ENCODE results near the gene OSBPL6. TPM values are rescaled to one million over a fixed set of nuclear protein-coding genes. Genes with fewer than 3 reads are reported as not detected.
A peak's percentile ranks its signal among the peaks of the same experiment; 100 is the strongest.

Gene OSBPL6
- total and polyA plus RNA-seq, 10 of the 15 experiments (the other 5 are each of a cell fraction or from before 2014, with no cell fraction given) = 0.01 to 0.08 (median 0.03) TPM; not detected in 5

DNA sequence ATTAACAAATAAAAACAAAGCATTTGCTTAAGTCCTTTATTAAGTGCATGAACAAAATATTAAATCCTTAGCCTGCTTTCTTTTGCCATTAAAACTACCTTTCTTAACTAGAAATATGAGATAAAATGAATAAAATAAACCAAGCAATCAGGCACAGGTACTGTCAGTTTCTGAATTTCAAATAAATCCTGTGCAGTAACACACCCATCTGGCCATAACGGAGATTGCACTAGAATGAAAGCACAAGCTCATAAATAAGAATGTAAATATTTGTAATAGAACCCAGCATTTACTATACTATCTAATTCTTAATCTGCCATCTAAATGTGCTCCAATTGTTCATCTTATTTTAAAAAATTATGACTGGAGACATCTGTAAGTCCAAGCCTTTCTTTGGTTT lies 224.8 kb downstream of the OSBPL6 start:
- BruUV-seq (replicated peaks) = no TSS peak
- Histone ChIP-seq H3K4me1 (ENCODE audit: control insufficient read depth, insufficient read depth, low read length) (peaks cover 6% of the 10 kb centered on the region; the same call in 1 of the 2 replicates), H3K9ac (ENCODE audit: control insufficient read depth, insufficient read depth, low read length) (no peak overlapping the region), H3K4me3 (no peak overlapping the region), H2AFZ (ENCODE audit: control insufficient read depth, low read depth, low read length) (no peak overlapping the region), H4K20me1 (ENCODE audit: control insufficient read depth, insufficient read depth) (no peaks in the 10 kb centered on the region), H3K79me2 (ENCODE audit: control insufficient read depth, insufficient read depth, low read length) (peaks cover 27% of the 10 kb centered on the region), H3K36me3 (ENCODE audit: control insufficient read depth in 2 of 2, insufficient read depth in 2 of 2, low read length in 1 of 2) (no peaks in the 10 kb centered on the region; a peak in 1 of 4 replicates), H3K27me3 (replicated peaks in 1 of 2; ENCODE audit: control insufficient read depth in 2 of 2, insufficient read depth in 2 of 2, low read length in 1 of 2) (no peaks in the 10 kb centered on the region), H3K4me2 (ENCODE audit: control insufficient read depth, insufficient read depth) (no peak overlapping the region), H3K9me3 (replicated peaks; ENCODE audit: control insufficient read depth, insufficient read depth, low read length) (no peaks in the 10 kb centered on the region; the same call in 2 of the 3 replicates), H3K27ac (ENCODE audit: control insufficient read depth, insufficient read depth) (no peak overlapping the region)
- ChIA-PET RAD21 (ENCODE audit: unreplicated experiment) (interaction anchor here (0.8 to 8.3 kb wide), 24 partner anchors 9 to 308 kb away, joined by 3 to 162 read pairs (median 5); partner anchors contain the start of genes PJVK, PRKRA and RBM45), CTCF (interaction anchor here (0.6 to 12.4 kb wide), 35 partner anchors 9 to 1344 kb away, joined by 3 to 702 read pairs (median 4); partner anchors contain the start of genes PJVK, PRKRA and RBM45), SMC1A (ENCODE audit: uncharacterized antibody, unreplicated experiment) (interaction anchor here (0.7 to 10.6 kb wide), 29 partner anchors 10 to 830 kb away, joined by 3 to 454 read pairs (median 4); partner anchors contain the start of genes PJVK, PRKRA and RBM45), POLR2A (interaction anchor here (1.7 to 3.1 kb wide), 4 partner anchors 15 to 307 kb away, joined by 5 to 21 read pairs (median 10); partner anchors contain the start of genes PJVK, PRKRA and RBM45)
- no peak for DNase-seq (ENCODE audit: low read depth, low spot score)
- FAIRE-seq = no peak
- WGBS (ENCODE audit: insufficient coverage, insufficient replicate concordance, low lambda C conversion rate, missing lambda C conversion rate) = 62% methylated on average over 1 of the region's 1 CpG
- peak; percentile 32; the same call in 2 of the 3 replicates for ATAC-seq
- in situ Hi-C loops (cut with MboI) = loop anchor here (5.0 kb wide), 2 partner anchors 112 to 307 kb away; partner anchors contain the start of gene RBM45
- intact Hi-C loops (cut with micrococcal nuclease; ENCODE audit: unreplicated experiment) = no loop called here
- TF ChIP-seq NFYB (IDR thresholded peaks at IDR 0.05; ENCODE audit: insufficient read depth, low read depth, low read length) = no peak
- TF ChIP-seq SMC3 (IDR thresholded peaks at IDR 0.05; ENCODE audit: borderline replicate concordance, low read length) = peak; percentile 37; the same call in 1 of the 2 replicates
- peak; percentile 70 for TF ChIP-seq RAD21 (IDR thresholded peaks at IDR 0.05; ENCODE audit: insufficient read depth, low read depth, low read length)
- TF ChIP-seq, protein P1, sequence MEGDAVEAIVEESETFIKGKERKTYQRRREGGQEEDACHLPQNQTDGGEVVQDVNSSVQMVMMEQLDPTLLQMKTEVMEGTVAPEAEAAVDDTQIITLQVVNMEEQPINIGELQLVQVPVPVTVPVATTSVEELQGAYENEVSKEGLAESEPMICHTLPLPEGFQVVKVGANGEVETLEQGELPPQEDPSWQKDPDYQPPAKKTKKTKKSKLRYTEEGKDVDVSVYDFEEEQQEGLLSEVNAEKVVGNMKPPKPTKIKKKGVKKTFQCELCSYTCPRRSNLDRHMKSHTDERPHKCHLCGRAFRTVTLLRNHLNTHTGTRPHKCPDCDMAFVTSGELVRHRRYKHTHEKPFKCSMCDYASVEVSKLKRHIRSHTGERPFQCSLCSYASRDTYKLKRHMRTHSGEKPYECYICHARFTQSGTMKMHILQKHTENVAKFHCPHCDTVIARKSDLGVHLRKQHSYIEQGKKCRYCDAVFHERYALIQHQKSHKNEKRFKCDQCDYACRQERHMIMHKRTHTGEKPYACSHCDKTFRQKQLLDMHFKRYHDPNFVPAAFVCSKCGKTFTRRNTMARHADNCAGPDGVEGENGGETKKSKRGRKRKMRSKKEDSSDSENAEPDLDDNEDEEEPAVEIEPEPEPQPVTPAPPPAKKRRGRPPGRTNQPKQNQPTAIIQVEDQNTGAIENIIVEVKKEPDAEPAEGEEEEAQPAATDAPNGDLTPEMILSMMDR (IDR thresholded peaks at IDR 0.05 in 2 of 3, conservative IDR thresholded peaks at IDR 0.05 in 1 of 3; ENCODE audit: control insufficient read depth in 2 of 3, extremely low read depth in 1 of 3, insufficient read depth in 1 of 3, low read depth in 3 of 3, low read length in 3 of 3) = peak; percentile 31 to 61 (median 31); a peak in 4 of 6 replicates
